GM21367 (cell line): Measurements from ENCODE around the gene RBM20.

Experiments
- ATAC-seq: cut with Tn5 transposase; IDR thresholded peaks from one replicate; pipeline ENCODE4 v1.9.1; 2021; ENCODE audit not compliant: unreplicated experiment

RBM20 gene

GRCh38 chr10:110779489-110779888 is 135.4 kb downstream of the RBM20 start:
- ATAC-seq, result no peak

GRCh38 chr10:110780704-110781103 is 136.6 kb downstream of the RBM20 start:
- no peak for ATAC-seq

GRCh38 chr10:110781139-110781538 is 137.0 kb downstream of the RBM20 start:
- no peak for ATAC-seq

- no peak for ATAC-seq
These were observed 138.5 kb downstream of the RBM20 start for GRCh38 chr10:110782616-110783015.

- ATAC-seq, result no peak
These were observed 139.5 kb downstream of the RBM20 start for GRCh38 chr10:110783509-110784107.

GRCh38 chr10:110784198-110784597 is 140.1 kb downstream of the RBM20 start:
- no peak for ATAC-seq

GRCh38 chr10:110786172-110786571 is 142.0 kb downstream of the RBM20 start:
- no peak for ATAC-seq

- no peak for ATAC-seq
These were observed 144.7 kb downstream of the RBM20 start for GRCh38 chr10:110788620-110789385.

- ATAC-seq, result no peak
These were observed 145.7 kb downstream of the RBM20 start for GRCh38 chr10:110789604-110790433.

- no peak for ATAC-seq
These were observed 146.9 kb downstream of the RBM20 start for GRCh38 chr10:110790913-110791506.

GRCh38 chr10:110791541-110792073 is 147.5 kb downstream of the RBM20 start:
- no peak for ATAC-seq

- ATAC-seq, result no peak
These were observed 148.5 kb downstream of the RBM20 start for GRCh38 chr10:110792476-110793125.

GRCh38 chr10:110793128-110793812 is 149.1 kb downstream of the RBM20 start:
- no peak for ATAC-seq

- ATAC-seq, result no peak
These were observed 149.8 kb downstream of the RBM20 start for GRCh38 chr10:110793886-110794285.

- no peak for ATAC-seq
These were observed 150.7 kb downstream of the RBM20 start for GRCh38 chr10:110794808-110795207.

GRCh38 chr10:110797416-110797815 is 153.3 kb downstream of the RBM20 start:
- ATAC-seq, result no peak

- ATAC-seq, result no peak
These were observed 154.2 kb downstream of the RBM20 start for GRCh38 chr10:110798340-110798739.

- ATAC-seq, result no peak
These were observed 158.0 kb downstream of the RBM20 start for GRCh38 chr10:110802090-110802489.

GRCh38 chr10:110802551-110803238 is 158.6 kb downstream of the RBM20 start:
- ATAC-seq, result peak; percentile 80
